Right kidney (tissue), 1 donor: ENCODE results near the gene PHACTR3.
A peak's percentile ranks its signal among the peaks of the same experiment; 100 is the strongest.

Source experiments
- DNase-seq: peaks from one replicate; pipeline ENCODE4 v3.0.0-alpha.2; 2016

The PHACTR3 gene

GRCh38 chr20:59778615-59779200 lies 174.4 kb downstream of the PHACTR3 start:
- DNase-seq, result no peak

DNA sequence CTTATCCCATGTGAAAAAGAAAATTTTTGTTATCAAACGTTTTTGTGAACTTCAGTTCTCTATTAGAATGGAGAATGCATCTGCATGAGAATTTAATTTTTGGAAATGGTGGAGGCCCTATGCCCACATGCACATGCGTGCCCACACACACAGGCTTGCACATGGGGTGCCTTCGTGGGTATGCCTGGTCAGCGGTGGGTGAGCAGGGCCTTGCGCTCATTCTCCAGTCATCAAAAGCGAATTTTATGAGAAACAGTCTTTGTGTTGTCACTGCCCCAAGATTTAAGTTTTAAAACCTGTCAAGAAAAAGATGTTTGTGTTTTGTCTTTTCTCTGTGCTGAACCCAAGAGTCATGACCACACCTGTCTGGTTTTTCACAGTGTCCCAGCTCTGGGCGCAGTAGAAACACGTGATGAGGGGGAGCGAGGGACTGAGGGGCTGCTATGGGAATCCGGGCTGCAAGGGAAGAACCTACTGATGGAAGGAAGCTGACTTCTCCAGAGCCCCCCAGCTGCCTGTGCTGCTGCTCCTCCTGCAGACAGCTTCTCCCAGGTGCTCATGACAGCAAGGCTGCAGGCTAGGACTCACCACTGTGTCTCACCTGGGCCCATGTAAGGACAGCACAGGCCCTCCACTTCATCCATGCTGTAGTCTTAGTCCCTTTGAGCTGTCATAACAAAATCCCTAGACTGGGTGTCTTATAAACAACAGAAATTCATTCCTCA lies 175.5 kb downstream of the PHACTR3 start:
- DNase-seq, result no peak

DNA sequence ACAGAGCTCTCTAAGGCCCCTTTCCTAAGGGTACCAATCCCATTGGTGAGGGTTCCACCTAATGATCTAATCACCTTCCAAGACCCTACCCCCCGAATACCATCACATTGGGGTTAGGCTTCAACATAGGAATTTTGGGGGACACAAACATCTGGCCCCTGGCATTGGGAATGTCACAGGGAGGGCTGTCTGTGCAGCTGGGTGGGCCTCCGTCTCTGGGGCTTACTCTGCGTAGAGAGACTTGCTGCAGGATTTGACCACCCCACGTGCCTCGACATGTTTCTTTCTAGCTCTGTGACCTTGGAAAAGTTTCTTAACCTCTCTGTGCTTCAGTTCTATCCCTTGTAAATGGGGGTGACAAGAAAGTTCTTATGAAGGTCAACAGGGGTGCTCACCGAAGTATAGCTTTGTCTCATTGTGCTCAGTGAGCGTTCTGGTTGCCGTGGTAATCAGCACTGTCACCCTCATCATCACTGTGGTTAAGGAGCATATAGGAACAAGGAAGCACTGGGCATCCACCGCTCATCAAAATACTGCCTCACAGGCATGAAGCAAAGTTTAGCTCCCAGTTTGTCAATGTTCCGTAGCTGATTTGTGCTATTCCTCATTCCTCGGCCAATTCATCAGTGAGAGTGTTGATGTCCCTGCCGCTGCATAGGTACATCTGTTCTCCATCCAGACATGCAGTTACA lies 176.3 kb downstream of the PHACTR3 start:
- no peak for DNase-seq

DNA sequence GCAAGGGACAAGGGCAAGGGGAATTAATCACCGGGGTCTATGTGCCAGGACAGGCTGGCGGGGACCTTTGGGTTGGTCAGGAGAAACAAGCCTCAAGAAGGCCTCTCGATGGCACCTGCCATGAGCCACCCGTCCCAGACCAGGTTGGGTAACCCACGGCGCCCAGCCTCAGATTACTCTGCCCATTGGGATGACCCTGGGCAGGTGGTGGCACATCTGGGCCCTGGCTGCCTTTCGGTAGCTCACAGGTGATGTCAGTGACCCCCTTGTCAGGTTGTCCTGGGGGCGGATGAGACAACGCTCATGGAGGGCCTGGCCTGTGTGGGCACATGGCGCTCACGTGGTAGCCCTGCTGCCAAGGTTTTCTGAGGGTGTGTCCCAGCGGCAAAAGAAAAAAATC lies 176.9 kb downstream of the PHACTR3 start:
- DNase-seq, result no peak

DNA sequence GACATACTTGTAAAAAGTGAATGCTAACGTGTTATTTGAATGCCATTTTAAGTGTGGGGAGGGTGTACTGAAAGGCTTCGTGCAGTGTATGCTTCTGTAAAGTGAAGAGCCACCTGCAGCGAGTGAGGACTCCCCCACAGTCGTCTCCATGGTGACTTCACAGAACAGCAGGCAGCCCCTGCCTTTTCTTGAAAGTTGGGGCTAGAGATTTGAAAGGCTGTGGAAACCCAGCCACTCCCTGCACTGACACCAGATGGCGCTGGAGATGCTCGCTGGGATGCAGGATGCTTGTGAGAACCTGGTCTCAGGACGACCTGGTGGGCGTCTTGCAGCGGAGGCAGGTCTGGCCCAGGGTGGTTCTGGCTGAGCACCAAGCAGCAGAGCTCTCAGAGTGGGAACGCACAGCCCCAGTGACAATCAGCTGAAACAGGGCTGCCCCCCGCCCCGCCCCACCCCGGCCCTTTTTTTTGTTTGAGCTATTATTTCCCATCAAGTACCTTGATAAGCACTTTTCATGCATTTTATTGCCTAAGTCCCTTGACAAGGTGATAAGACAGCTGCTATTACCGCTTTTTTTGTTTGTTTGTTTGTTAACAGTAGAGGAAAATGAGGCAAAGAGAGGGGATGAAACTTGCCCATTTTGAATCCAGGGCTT lies 178.8 kb downstream of the PHACTR3 start:
- DNase-seq, result peak; percentile 47

- DNase-seq, result no peak
These were observed 179.3 kb downstream of the PHACTR3 start for GRCh38 chr20:59783641-59784010.

GRCh38 chr20:59784365-59784764 lies 180.0 kb downstream of the PHACTR3 start:
- DNase-seq, result no peak

DNA sequence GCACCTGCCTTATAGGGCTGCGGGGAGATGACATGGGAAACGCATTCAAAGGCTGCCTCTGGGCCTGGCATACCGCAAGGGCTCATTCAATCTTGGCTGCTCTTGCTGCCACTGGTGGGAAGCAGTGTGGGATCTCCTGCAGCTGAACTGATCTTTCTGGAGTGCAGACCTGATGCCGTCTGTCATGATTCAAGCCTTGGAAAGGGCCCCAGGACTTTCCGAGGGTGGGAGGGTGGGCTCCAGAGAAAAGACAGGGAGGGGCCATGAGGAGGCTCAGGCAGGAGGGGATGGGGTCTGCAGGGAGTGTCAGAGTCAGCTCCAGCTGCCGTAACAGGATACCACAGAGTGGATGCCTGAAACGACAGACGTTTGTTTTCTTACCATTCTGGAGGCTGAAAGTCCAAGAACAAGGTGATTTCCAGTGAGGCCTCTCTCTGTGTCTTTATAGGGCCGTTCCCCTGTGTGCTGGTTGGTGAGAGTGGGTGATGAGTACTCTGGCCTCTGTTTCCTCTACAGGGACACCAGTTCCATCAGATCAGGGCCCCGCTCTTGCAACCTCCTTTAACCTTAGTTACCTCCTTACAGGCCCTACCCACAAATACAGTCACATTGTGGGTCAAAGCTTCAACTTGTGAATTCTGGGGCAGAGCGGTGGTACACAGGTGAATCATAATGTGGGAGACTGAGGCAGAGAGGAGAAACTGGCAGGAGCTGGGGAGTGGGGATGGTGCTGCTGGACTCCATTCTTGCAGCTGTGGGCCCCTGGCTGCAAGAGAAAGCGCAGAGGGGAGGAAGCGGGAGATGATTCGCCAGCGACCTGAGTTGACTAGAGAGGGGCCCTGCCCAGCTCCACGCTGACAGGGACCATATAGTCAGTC lies 180.7 kb downstream of the PHACTR3 start:
- DNase-seq, result no peak

GRCh38 chr20:59785669-59785959 lies 181.3 kb downstream of the PHACTR3 start:
- no peak for DNase-seq

DNA sequence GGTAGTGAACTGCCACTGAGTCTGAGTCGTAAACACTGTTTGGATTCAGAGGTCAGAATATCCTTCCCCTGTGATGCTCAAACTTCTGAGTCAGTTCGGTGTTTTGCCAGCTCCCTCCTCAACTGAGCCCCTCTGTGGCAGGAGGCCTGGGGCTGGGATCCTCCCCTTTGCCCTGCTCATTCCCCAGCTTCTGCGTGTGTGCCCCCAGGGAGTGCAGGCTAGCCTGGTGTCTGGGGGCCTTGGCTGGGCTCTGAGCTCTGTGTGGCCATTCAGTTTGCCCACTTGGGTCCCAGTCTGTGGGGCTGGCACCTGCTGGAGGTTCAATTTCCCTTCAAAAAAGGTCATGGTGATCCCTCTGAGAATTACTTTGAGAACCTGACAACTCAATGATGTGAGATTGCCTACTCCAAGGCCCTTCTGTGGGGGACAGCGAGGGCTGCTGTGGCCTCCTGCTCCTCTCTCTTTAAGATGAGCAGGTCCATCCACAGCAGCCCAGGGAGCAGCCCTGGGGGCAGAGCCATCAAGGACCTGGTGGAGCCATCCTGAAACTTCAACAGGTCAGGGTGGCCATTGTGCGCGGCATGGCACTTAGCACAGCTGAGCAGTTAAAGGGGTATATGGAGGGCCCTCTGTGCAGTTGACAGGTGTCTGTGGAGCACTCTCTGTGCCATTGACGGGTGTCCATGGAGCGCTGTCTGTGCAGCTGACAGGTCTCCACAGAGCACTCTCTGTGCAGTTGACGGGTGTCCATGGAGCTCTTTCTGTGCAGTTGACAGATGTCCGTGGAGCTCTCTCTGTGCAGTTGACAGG lies 181.9 kb downstream of the PHACTR3 start:
- no peak for DNase-seq

DNA sequence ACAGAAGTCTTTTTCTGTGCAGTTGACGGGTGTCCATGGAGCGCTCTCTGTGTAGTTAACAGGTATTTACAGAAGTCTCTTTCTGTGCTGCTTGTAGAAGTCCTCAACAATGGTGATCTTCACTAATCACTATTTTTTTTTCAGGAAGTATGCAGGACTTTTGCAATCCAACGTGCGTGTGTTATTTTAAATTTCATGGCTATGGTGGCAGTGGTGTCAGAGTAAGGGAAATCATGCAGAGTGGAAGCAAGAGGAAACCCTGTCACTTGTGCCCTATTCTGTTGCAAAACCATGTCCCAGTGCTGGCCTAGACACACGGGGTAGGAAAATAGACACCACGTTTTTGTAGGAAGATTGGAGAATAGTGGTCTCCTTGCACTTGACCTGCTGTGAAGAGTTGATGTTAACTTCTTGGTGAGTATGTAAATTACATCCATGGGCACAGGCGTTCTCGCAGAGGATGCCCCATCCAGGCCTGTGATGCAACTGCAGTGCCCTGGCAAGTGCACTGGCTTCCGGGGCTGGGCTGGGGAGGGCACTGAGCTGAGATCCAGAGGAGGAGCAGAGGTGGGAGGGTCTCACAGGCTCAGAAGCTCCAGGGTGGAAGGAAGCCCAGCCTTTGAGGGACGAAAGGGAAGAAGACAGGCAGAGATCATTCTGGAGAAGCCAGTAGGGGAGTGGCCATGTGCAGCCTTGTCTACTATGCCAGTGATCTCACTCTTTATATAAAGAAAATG lies 182.6 kb downstream of the PHACTR3 start:
- no peak for DNase-seq

DNA sequence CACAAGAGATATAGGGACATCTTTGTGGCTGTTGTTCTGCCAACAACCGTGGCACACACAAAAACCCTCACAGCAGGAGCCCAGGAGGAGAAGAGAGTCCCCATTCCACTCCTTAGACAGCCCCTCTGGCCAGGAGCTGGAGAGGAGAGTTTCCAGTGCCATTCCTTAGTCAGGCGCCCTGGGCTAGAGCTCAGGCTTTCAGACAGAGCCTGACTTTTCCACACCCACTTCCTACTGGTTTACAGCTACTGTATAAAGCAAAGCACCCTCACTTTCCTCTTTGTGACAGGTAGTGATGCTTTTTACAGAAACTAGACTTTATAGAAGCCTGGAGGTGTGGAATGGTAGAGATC lies 183.2 kb downstream of the PHACTR3 start:
- DNase-seq, result no peak

DNA sequence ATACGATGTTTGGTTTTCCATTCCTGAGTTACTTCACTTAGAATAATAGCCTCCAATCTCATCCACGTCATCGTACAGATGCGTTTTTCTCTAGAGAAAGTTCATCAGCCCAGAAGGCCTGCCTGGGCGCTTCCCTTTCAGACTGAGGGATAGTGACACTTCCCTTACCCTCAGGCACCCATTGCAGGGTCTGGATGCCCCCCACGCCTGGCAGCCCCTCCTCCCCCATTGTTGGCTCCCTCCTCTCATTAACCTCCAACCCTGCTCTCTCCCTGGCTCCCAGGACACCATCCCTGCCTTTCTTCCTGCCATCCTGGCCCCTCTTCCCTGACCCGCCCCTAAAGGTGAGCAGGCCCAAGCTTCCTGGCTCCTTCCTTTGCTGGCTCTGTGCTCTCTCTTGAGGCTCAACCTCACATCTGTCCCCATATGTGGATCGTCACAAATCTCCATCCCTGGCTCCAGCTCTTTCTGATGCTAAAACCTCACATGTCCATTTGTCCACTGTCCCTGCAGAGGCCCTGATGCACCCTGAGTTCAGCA lies 183.9 kb downstream of the PHACTR3 start:
- no peak for DNase-seq

- no peak for DNase-seq
These were observed 184.6 kb downstream of the PHACTR3 start for GRCh38 chr20:59788811-59789397.

- DNase-seq, result no peak
These were observed 185.3 kb downstream of the PHACTR3 start for GRCh38 chr20:59789686-59790085.

GRCh38 chr20:59790346-59790745 lies 186.0 kb downstream of the PHACTR3 start:
- no peak for DNase-seq

- DNase-seq, result no peak
These were observed 188.0 kb downstream of the PHACTR3 start for GRCh38 chr20:59792300-59792699.

GRCh38 chr20:59794555-59794954 lies 190.2 kb downstream of the PHACTR3 start:
- no peak for DNase-seq

- no peak for DNase-seq
These were observed 196.0 kb downstream of the PHACTR3 start for GRCh38 chr20:59800309-59800708.

- no peak for DNase-seq
These were observed 197.7 kb downstream of the PHACTR3 start for GRCh38 chr20:59802018-59802417.
